ENCODE measurements around the gene MT1H.
"Not testable (repeated sequence)": the region's sequence is repeated elsewhere in the genome, so short reads cannot be mapped to it uniquely, and the experiment has no call there.

MT1H gene

DNA sequence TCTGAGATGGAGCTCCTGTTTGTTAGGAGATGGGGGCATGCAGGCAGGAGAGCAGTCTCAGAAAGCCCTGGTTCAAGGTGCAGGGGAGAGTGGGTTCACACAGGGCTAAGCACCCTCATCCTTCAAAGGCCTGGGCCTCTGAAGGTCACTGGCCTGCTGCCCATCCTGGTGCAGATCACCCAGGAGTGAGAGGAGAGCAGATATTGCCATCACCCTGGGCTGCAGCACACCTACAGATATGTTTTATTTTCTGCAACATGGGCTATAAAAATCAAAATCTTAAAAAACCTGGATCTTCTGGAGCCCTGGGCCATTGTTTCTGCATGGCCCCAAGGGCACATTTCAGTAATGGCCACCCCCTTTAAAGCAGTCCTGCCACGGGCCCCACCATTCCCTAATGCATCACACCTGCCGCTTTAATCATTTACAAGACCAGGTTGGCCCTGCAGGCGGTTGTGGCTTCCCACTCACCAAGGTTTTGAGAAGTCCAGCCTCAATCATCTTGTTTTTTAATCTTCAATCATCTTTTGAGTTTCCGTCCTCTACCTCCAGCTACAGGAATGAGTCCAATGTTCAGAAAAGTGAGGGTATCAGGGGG is 39.9 kb downstream of the MT1H start:
- H3K4me3 ChIP-seq (ENCODE audit: extremely low read depth, insufficient read depth, low read length, poor library complexity, severe bottlenecking), result no peak overlapping the region
- H3K27ac ChIP-seq (ENCODE audit: low read depth, low read length, severe bottlenecking), result no peak overlapping the region
- no peaks in the 10 kb centered on the region for H3K36me3 ChIP-seq (ENCODE audit: control insufficient read depth, insufficient read depth, low read length)
- 78 to 87% methylated on average over 3 to 4 of the region's 4 CpGs for WGBS, 2 experiments (ENCODE audit: insufficient coverage in 2 of 2)
- H3K9me3 ChIP-seq (ENCODE audit: control insufficient read depth, low read length), result no peaks in the 10 kb centered on the region
- H3K4me1 ChIP-seq (ENCODE audit: control insufficient read depth, insufficient read depth, low read length, poor library complexity, severe bottlenecking), result no peaks in the 10 kb centered on the region

DNA sequence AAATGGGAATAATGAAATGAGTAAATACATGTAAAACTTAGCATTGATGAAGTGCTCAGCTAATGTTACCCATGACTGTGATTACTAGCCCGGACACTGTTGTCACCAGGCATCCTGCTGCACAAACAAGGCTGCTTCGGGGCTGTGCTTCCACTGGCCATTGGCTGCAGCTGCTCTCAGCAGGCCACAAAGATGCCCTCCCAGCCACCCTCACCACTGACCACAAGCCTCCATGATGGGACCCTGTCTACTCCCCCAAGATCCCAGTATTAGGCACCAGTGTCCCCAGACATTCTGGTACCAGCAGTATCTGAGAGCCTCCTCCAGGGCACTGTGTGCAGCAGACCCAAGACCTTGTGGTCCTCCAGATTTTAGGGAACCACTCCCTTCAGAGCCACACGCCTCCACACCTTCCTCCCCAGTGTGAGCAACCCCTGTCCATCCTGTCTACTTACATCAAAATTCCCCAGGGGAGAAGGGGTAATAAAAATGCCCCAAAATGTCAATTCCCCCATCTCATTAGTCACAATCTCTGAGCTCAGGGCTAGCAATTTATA is 40.6 kb downstream of the MT1H start:
- Histone ChIP-seq H3K9me3 (ENCODE audit: control insufficient read depth, low read length) (no peaks in the 10 kb centered on the region), H3K36me3 (ENCODE audit: control insufficient read depth, insufficient read depth, low read length) (no peaks in the 10 kb centered on the region), H3K4me1 (ENCODE audit: control insufficient read depth, insufficient read depth, low read length, poor library complexity, severe bottlenecking) (no peaks in the 10 kb centered on the region), H3K4me3 (ENCODE audit: extremely low read depth, insufficient read depth, low read length, poor library complexity, severe bottlenecking) (no peak overlapping the region), H3K27ac (ENCODE audit: low read depth, low read length, severe bottlenecking) (no peak overlapping the region)
- 61 to 85% methylated on average over 2 to 3 of the region's 3 CpGs for WGBS, 2 experiments (ENCODE audit: insufficient coverage in 2 of 2)

DNA sequence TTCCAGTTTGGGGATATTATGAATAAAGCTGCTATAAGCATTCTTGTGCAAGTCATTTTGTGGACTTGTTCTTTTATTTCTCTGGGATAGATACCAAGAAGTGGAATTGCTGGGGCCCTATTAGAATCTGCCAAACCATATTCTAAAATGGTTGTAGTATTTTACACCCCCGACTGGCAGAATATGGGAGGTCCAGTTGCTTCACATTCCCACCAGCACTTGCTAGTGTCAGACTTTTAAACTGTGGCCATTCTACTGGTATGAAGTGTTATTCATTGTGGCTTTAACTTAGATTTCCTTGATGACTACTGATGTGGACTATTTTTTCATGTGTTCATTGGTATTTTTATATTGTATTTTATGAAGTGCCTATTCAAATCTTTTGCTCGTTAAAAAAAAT is 42.2 kb downstream of the MT1H start:
- Histone ChIP-seq H3K4me3 (ENCODE audit: extremely low read depth, insufficient read depth, low read length, poor library complexity, severe bottlenecking) (no peak overlapping the region), H3K27ac (ENCODE audit: low read depth, low read length, severe bottlenecking) (no peak overlapping the region), H3K36me3 (ENCODE audit: control insufficient read depth, insufficient read depth, low read length) (no peaks in the 10 kb centered on the region), H3K4me1 (ENCODE audit: control insufficient read depth, insufficient read depth, low read length, poor library complexity, severe bottlenecking) (no peaks in the 10 kb centered on the region), H3K9me3 (ENCODE audit: control insufficient read depth, low read length) (no peaks in the 10 kb centered on the region)
- WGBS, 2 experiments (ENCODE audit: insufficient coverage in 2 of 2), result no CpG with 5 or more reads among the region's 2 CpGs

DNA sequence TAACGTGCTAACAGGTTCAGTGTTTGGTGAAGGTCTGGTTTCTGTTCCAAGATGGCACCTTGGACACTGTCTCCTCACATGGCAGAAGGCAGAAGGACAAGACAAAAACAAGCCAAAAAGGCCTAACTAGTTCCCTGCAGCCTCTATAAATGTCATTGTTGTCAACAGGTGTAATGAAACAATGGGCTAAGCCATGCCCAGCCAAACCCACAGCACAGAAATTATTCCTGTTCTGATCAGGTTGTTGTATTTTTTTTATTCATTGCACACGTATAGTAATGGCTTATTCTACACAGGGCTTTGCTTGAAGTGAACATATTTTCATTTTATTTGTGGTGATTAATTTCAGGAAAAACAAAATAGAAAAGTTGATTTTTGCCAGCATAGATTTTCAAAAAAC is 44.2 kb downstream of the MT1H start:
- WGBS, 2 experiments (ENCODE audit: insufficient coverage in 2 of 2), result 100% methylated on average over 1 of the region's 2 CpGs; no CpG with 5 or more reads in 1 of the 2 experiments
- no peaks in the 10 kb centered on the region for H3K4me1 ChIP-seq (ENCODE audit: control insufficient read depth, insufficient read depth, low read length, poor library complexity, severe bottlenecking)

DNA sequence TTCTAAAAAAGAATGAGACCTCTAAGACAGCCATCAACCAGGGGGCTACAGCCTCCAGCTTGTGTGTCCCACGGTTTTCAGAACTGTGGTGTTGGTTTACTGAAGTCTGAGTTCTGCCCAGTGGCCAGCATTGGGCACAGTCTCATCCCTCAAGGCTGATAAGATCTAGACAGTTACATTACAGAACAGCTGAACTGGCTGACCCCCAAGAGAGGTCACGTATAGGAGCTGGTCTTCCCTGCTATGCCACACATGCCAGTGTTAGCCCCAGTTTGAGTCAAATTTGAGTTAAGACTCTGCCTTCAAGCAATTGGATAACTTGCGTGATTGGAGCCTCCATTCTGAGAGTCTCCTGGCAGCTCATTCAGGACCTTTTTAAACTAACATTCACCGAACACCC is 45.5 kb downstream of the MT1H start:
- 79 to 81% methylated on average over 2 of the region's 4 CpGs for WGBS, 2 experiments (ENCODE audit: insufficient coverage in 2 of 2)
- H3K27ac ChIP-seq (ENCODE audit: low read depth, low read length, severe bottlenecking), result no peak overlapping the region
- H3K36me3 ChIP-seq (ENCODE audit: control insufficient read depth, insufficient read depth, low read length), result no peaks in the 10 kb centered on the region
- no peaks in the 10 kb centered on the region for H3K9me3 ChIP-seq (ENCODE audit: control insufficient read depth, low read length)
- H3K4me3 ChIP-seq (ENCODE audit: extremely low read depth, insufficient read depth, low read length, poor library complexity, severe bottlenecking), result no peak overlapping the region
- no peaks in the 10 kb centered on the region for H3K4me1 ChIP-seq (ENCODE audit: control insufficient read depth, insufficient read depth, low read length, poor library complexity, severe bottlenecking)

More for the DNA sequence above, 44.2 kb downstream of the MT1H start:
- H3K27ac ChIP-seq (ENCODE audit: low read depth, low read length, severe bottlenecking), result no peak overlapping the region
- H3K36me3 ChIP-seq (ENCODE audit: control insufficient read depth, insufficient read depth, low read length), result no peaks in the 10 kb centered on the region
- H3K4me3 ChIP-seq (ENCODE audit: extremely low read depth, insufficient read depth, low read length, poor library complexity, severe bottlenecking), result no peak overlapping the region
- no peaks in the 10 kb centered on the region for H3K9me3 ChIP-seq (ENCODE audit: control insufficient read depth, low read length)

DNA sequence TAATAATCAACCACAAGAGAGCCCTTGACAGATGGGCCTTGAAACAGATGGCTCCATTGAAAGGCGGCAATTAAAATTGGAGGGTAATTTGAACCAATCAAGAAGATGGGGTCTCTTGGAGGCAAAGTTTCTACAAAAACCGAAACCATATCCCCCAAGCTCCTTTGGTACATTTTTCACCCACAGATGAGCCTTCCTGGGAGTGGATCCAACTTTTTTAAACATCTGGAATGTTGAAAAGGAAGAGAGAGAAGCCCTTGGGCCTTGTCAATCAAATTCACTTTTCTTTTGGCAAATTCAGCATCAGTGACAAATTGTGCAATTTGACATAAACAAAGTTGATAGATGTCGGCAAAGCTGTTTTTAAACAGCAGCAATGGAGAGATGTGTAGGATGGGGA is 47.1 kb downstream of the MT1H start:
- no peak overlapping the region for H3K27ac ChIP-seq (ENCODE audit: low read depth, low read length, severe bottlenecking)
- no peaks in the 10 kb centered on the region for H3K36me3 ChIP-seq (ENCODE audit: control insufficient read depth, insufficient read depth, low read length)
- no peak overlapping the region for H3K4me3 ChIP-seq (ENCODE audit: extremely low read depth, insufficient read depth, low read length, poor library complexity, severe bottlenecking)
- no peaks in the 10 kb centered on the region for H3K4me1 ChIP-seq (ENCODE audit: control insufficient read depth, insufficient read depth, low read length, poor library complexity, severe bottlenecking)
- H3K9me3 ChIP-seq (ENCODE audit: control insufficient read depth, low read length), result no peaks in the 10 kb centered on the region
- WGBS, 2 experiments (ENCODE audit: insufficient coverage in 2 of 2), result no CpG with 5 or more reads among the region's 3 CpGs

DNA sequence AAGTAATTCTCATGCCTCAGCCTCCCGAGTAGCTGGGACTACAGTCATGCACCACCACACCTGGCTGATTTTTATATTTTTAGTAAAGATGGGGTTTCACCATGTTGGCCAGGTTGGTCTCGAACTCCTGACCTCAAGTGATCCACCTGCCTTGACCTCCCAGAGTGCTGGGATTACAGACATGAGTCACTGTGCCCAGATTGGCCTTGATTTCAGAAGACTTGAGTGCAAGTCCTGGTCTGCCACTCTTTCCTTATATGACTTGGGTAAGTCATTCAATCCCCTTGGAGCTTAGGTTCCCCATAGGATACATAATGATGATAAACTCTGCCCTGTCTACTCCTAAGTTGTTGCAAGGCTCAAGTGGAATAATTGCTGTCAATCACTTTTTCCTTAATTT is 47.9 kb downstream of the MT1H start:
- H3K36me3 ChIP-seq (ENCODE audit: control insufficient read depth, insufficient read depth, low read length); H3K4me3 ChIP-seq (ENCODE audit: extremely low read depth, insufficient read depth, low read length, poor library complexity, severe bottlenecking); H3K27ac ChIP-seq (ENCODE audit: low read depth, low read length, severe bottlenecking); H3K9me3 ChIP-seq (ENCODE audit: control insufficient read depth, low read length); H3K4me1 ChIP-seq (ENCODE audit: control insufficient read depth, insufficient read depth, low read length, poor library complexity, severe bottlenecking): not testable (repeated sequence)
- 71 to 86% methylated on average over 1 to 2 of the region's 2 CpGs for WGBS, 2 experiments (ENCODE audit: insufficient coverage in 2 of 2)

Data from mesodermal cell (in vitro differentiated cells).